SK-N-SH (cell line): ENCODE results near the gene TMPRSS12. TPM values are rescaled to one million over a fixed set of nuclear protein-coding genes. Genes with fewer than 3 reads are reported as not detected.

Experiments used
- CTCF ChIA-PET: fragments of 300-600, 350-600 bp; formaldehyde crosslinking; extraction: SDS; loops from one replicate; lab custom pipeline; 2021; lab: Yijun Ruan, JAX
- POLR2A ChIA-PET: fragments of 350-600 bp; sonication (Branson Sonifier 250); formaldehyde crosslinking; extraction: SDS; loops from one replicate; lab custom pipeline; 2020; ENCODE audit warnings: antibody characterized with exemption, inconsistent platforms; lab: Yijun Ruan, JAX
- DNase-seq: peaks from one replicate; pipeline ENCODE4 v3.0.0; 2012
- H2AFZ ChIP-seq: fragments of 200-600 bp; sonication (generic); 2 replicates; pipeline ENCODE4 v1.8.1; 2016; ENCODE audit warnings: antibody characterized with exemption, mild to moderate bottlenecking, low read depth
- H3F3A ChIP-seq: fragments of 200-600 bp; sonication (generic); replicated peaks from 2 replicates; pipeline ENCODE3; 2016; ENCODE audit warnings: antibody characterized with exemption, mild to moderate bottlenecking; ENCODE audit not compliant: insufficient read depth
- H3K27ac ChIP-seq, 2 experiments: fragments of 200-500 bp in 1 of 2; fragments of 200-600 bp in 1 of 2; sonication (Bioruptor generic) in 1 of 2; sonication (generic), shearing (Covaris generic) in 1 of 2; 2 replicates each; pipeline versions ENCODE4 v1.5.1 to v1.6.1; 2014 to 2016; ENCODE audit warnings: low read depth in 2 of 2, inconsistent platforms in 1 of 2, low read length in 1 of 2, mild to moderate bottlenecking in 1 of 2, mixed read lengths in 1 of 2
- H3K27me3 ChIP-seq: fragments of 200-600 bp; sonication (generic), shearing (Covaris generic); 2 replicates; pipeline ENCODE4 v1.6.1; 2016; ENCODE audit warnings: mixed run types; ENCODE audit not compliant: insufficient read depth
- H3K36me3 ChIP-seq, 2 experiments: fragments of 200-500 bp in 1 of 2; fragments of 200-600 bp in 1 of 2; sonication (Bioruptor generic) in 1 of 2; sonication (generic) in 1 of 2; replicated peaks in 1 of 2; 2 replicates each; pipeline versions ENCODE3 to v1.5.1; 2014 to 2016; ENCODE audit warnings: low read length in 1 of 2, mild to moderate bottlenecking in 1 of 2; ENCODE audit not compliant: insufficient read depth in 2 of 2, control insufficient read depth in 1 of 2
- H3K4me1 ChIP-seq, 2 experiments: fragments of 200-500 bp in 1 of 2; fragments of 200-600 bp in 1 of 2; sonication (Bioruptor generic) in 1 of 2; sonication (generic), shearing (Covaris generic) in 1 of 2; 2 replicates each; pipeline versions ENCODE4 v1.5.1 to v1.6.1; 2014 to 2016; ENCODE audit warnings: low read depth in 1 of 2, low read length in 1 of 2, mixed run types in 1 of 2; ENCODE audit not compliant: insufficient read depth in 2 of 2, control insufficient read depth in 1 of 2
- H3K4me2 ChIP-seq: fragments of 200-600 bp; sonication (generic), shearing (Covaris generic); 2 replicates; pipeline ENCODE4 v1.6.1; 2017; ENCODE audit warnings: mixed run types
- H3K4me3 ChIP-seq, 2 experiments: fragments of 200-500 bp in 1 of 2; fragments of 200-600 bp in 1 of 2; sonication (Bioruptor generic) in 1 of 2; sonication (generic), shearing (Covaris generic) in 1 of 2; 2 replicates each; pipeline versions ENCODE4 v1.5.1 to v1.8.1; 2014 to 2016; ENCODE audit warnings: low read depth in 2 of 2, inconsistent platforms in 1 of 2, low read length in 1 of 2, mild to moderate bottlenecking in 1 of 2, mixed read lengths in 1 of 2, moderate library complexity in 1 of 2
- H3K79me2 ChIP-seq: fragments of 200-600 bp; sonication (generic); 2 replicates; pipeline ENCODE4 v1.8.1; 2017; ENCODE audit warnings: mild to moderate bottlenecking; ENCODE audit not compliant: insufficient read depth
- H3K9ac ChIP-seq: fragments of 200-600 bp; sonication (generic); 2 replicates; pipeline ENCODE4 v1.6.1; 2017; ENCODE audit warnings: mixed run types
- H3K9me2 ChIP-seq: fragments of 200-600 bp; sonication (generic); 2 replicates; pipeline ENCODE4 v1.6.1; 2017; ENCODE audit warnings: mixed run types
- H3K9me3 ChIP-seq: fragments of 200-600 bp; sonication (generic); 2 replicates; pipeline ENCODE4 v1.6.1; 2017; ENCODE audit warnings: mixed run types, mild to moderate bottlenecking, moderate library complexity
- H4K20me1 ChIP-seq: fragments of 200-600 bp; sonication (generic); 2 replicates; pipeline ENCODE4 v1.6.1; 2017; ENCODE audit warnings: mild to moderate bottlenecking, mixed run types; ENCODE audit not compliant: insufficient read depth
- ELF1 ChIP-seq: IDR thresholded peaks from 2 replicates; pipeline ENCODE4 v1.4.0; 2012
- EP300 ChIP-seq, 2 experiments: IDR thresholded peaks; 2 replicates each; pipeline versions ENCODE4 v1.4.0 to v1.6.1; 2012; ENCODE audit warnings: borderline replicate concordance in 1 of 2, low read depth in 1 of 2, low read length in 1 of 2
- EZH2phosphoT487 ChIP-seq: fragments of 200-600 bp; sonication (generic); IDR thresholded peaks from 2 replicates; pipeline ENCODE4 v1.6.1; 2017; ENCODE audit warnings: low read depth, mixed run types, mild to moderate bottlenecking, antibody characterized with exemption, moderate library complexity, borderline replicate concordance
- FOXJ3 ChIP-seq: sonication (generic); formaldehyde crosslinking; IDR thresholded peaks from 2 replicates; pipeline ENCODE4 v1.5.1; 2020; ENCODE audit warnings: mild to moderate bottlenecking, missing genetic modification reagents
- FOXM1 ChIP-seq: IDR thresholded peaks from 2 replicates; pipeline ENCODE4 v1.4.0; 2012; ENCODE audit warnings: low read depth, mild to moderate bottlenecking
- GABPA ChIP-seq: IDR thresholded peaks from 2 replicates; pipeline ENCODE4 v1.4.0; 2012; ENCODE audit warnings: low read depth, mild to moderate bottlenecking
- GATA2 ChIP-seq: sonication (generic); formaldehyde crosslinking; IDR thresholded peaks from 2 replicates; pipeline ENCODE4 v1.5.0; 2020; ENCODE audit warnings: mild to moderate bottlenecking, missing genetic modification reagents
- JUND ChIP-seq: IDR thresholded peaks from 2 replicates; pipeline ENCODE4 v1.4.0; 2012
- POLR2AphosphoS5 ChIP-seq: IDR thresholded peaks from 2 replicates; pipeline ENCODE4 v1.6.1; 2012; ENCODE audit warnings: low read depth, low read length
- RCOR1 ChIP-seq: fragments of 150-350 bp; IDR thresholded peaks from 2 replicates; pipeline ENCODE4 v1.6.1; 2017; ENCODE audit warnings: antibody characterized with exemption, low read length
- RFX5 ChIP-seq: IDR thresholded peaks from 2 replicates; pipeline ENCODE4 v1.6.1; 2012; ENCODE audit warnings: mild to moderate bottlenecking, improper control_type of control experiment, low read length
- SIN3A ChIP-seq: IDR thresholded peaks from 2 replicates; pipeline ENCODE4 v1.6.1; 2012; ENCODE audit warnings: low read depth, mild to moderate bottlenecking, low read length, moderate library complexity, borderline replicate concordance
- SMC3 ChIP-seq: IDR thresholded peaks from 2 replicates; pipeline ENCODE4 v1.6.1; 2012; ENCODE audit warnings: low read depth, low read length, improper control_type of control experiment
- TAF1 ChIP-seq: IDR thresholded peaks from 2 replicates; pipeline ENCODE4 v1.6.1; 2012; ENCODE audit warnings: low read depth, mild to moderate bottlenecking, low read length, moderate library complexity, borderline replicate concordance
- TEAD4 ChIP-seq: IDR thresholded peaks from 2 replicates; pipeline ENCODE4 v1.4.0; 2012; ENCODE audit warnings: mild to moderate bottlenecking, borderline replicate concordance; ENCODE audit not compliant: insufficient read depth
- WGBS: methylation state at CpG from one replicate; pipeline ENCODE4 v1.1.6; 2017; ENCODE audit warnings: low lambda C conversion rate; 5-methylcytosine and 5-hydroxymethylcytosine counted together
- polyA plus RNA-seq, 3 experiments: library from polyadenylated mRNA; depleted of rRNA; stranded (reverse); fragments of >200 nt; gene quantifications; 2 replicates each; pipeline ENCODE4 v1.2.3, GENCODE V29; 2012
- TF ChIP-seq, protein P1 (sequence below): fragments of 150-350 bp; IDR thresholded peaks from 2 replicates; pipeline ENCODE4 v1.6.1; 2017; ENCODE audit warnings: antibody characterized with exemption, low read length, low read depth, borderline replicate concordance
- TF ChIP-seq, protein P2 (sequence below): fragments of 200-600 bp; sonication (generic); IDR thresholded peaks from 2 replicates; pipeline ENCODE4 v1.6.1; 2017; ENCODE audit warnings: antibody characterized with exemption, mild to moderate bottlenecking, moderate library complexity
- TF ChIP-seq, protein P3 (sequence below): IDR thresholded peaks from 2 replicates; pipeline ENCODE4 v1.4.0; 2012; ENCODE audit warnings: low read depth, borderline replicate concordance
- TF ChIP-seq, protein P4 (sequence below): IDR thresholded peaks from 2 replicates; pipeline ENCODE4 v1.6.1; 2012; ENCODE audit warnings: mild to moderate bottlenecking, low read depth, low read length, moderate library complexity

TMPRSS12 gene
- polyA plus RNA-seq, 1 of the 3 experiments (the other 2 are of a cell fraction) = not detected

DNA sequence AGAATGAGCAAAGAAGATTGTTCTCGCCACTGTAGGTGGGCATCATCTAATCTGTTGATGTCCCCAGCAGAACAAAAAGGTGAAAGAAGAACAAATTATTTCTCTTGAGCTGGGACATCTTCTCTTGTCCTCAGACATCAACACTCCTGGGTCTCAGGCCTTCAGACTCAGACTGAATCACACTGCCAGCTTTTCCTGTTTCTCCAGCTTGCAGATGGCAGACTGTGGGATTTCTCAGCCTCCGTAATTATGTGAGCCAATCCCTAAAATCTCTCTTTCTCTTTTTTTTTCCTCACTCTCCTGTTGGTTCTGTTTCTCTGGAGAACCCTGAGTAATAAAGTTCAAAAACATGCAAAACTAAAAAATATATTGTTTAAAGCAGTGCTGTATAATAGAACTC lies 3.7 kb upstream of the TMPRSS12 start (continued):
- TF ChIP-seq, protein P1, sequence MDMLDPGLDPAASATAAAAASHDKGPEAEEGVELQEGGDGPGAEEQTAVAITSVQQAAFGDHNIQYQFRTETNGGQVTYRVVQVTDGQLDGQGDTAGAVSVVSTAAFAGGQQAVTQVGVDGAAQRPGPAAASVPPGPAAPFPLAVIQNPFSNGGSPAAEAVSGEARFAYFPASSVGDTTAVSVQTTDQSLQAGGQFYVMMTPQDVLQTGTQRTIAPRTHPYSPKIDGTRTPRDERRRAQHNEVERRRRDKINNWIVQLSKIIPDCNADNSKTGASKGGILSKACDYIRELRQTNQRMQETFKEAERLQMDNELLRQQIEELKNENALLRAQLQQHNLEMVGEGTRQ = no peak

DNA sequence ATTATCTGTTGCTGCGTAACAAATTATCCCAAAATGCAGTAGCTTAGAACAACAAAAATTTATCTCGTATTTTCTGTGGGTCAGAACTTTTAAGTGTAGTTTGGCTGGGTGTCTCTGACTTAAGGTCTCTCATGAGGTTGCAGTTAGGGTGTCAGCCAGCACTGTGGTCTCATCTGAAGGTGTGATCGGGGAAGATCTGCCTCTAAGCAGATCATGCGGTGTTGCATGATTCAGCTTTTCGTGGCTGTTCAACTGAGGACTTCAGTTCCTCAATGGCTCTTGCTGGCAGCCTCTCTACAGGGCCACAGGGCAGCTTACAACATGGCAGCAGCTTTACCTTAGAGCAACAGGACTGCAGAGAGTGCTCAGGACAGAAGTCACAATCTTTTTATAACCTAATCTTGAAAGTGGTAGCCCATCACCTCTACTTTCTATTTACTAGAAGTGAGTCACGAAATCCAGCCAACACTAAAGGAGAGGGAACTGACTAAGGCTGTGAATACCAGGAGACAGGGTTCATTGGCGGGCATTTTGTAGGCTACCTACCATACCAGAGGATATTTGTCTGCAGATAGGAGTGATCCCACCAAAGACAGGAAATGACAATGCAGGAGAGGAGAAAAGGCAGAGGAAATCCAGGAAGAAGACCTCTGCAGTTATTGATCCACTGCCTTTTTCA lies 1.8 kb upstream of the TMPRSS12 start:
- Histone ChIP-seq H3K36me3 (no peaks in the 10 kb centered on the region), H3K79me2 (no peaks in the 10 kb centered on the region), H2AFZ (no peak overlapping the region), H3K4me1 (no peaks in the 10 kb centered on the region), H3F3A (no peaks in the 10 kb centered on the region), H3K9me3 (no peaks in the 10 kb centered on the region), H4K20me1 (no peaks in the 10 kb centered on the region), H3K4me3 (no peak overlapping the region; a peak in 1 of 4 replicates), H3K27ac (no peak overlapping the region), H3K9me2 (no peaks in the 10 kb centered on the region), H3K4me2 (no peak overlapping the region), H3K27me3 (no peaks in the 10 kb centered on the region), H3K9ac (no peak overlapping the region)
- TF ChIP-seq, protein P2, sequence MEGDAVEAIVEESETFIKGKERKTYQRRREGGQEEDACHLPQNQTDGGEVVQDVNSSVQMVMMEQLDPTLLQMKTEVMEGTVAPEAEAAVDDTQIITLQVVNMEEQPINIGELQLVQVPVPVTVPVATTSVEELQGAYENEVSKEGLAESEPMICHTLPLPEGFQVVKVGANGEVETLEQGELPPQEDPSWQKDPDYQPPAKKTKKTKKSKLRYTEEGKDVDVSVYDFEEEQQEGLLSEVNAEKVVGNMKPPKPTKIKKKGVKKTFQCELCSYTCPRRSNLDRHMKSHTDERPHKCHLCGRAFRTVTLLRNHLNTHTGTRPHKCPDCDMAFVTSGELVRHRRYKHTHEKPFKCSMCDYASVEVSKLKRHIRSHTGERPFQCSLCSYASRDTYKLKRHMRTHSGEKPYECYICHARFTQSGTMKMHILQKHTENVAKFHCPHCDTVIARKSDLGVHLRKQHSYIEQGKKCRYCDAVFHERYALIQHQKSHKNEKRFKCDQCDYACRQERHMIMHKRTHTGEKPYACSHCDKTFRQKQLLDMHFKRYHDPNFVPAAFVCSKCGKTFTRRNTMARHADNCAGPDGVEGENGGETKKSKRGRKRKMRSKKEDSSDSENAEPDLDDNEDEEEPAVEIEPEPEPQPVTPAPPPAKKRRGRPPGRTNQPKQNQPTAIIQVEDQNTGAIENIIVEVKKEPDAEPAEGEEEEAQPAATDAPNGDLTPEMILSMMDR = no peak
- TF ChIP-seq FOXJ3 (CRISPR knock-in tag) (no peak), EP300 (IDR thresholded peaks at IDR 0.05; ENCODE audit: borderline replicate concordance in 1 of 2, low read depth in 1 of 2, low read length in 1 of 2) (no peak), FOXM1 (no peak), SMC3 (no peak), RCOR1 (no peak), GABPA (no peak), SIN3A (no peak), POLR2AphosphoS5 (no peak), GATA2 (CRISPR knock-in tag) (no peak), JUND (no peak), EZH2phosphoT487 (no peak), ELF1 (no peak), RFX5 (no peak), TAF1 (no peak), TEAD4 (no peak)
- TF ChIP-seq, protein P3, sequence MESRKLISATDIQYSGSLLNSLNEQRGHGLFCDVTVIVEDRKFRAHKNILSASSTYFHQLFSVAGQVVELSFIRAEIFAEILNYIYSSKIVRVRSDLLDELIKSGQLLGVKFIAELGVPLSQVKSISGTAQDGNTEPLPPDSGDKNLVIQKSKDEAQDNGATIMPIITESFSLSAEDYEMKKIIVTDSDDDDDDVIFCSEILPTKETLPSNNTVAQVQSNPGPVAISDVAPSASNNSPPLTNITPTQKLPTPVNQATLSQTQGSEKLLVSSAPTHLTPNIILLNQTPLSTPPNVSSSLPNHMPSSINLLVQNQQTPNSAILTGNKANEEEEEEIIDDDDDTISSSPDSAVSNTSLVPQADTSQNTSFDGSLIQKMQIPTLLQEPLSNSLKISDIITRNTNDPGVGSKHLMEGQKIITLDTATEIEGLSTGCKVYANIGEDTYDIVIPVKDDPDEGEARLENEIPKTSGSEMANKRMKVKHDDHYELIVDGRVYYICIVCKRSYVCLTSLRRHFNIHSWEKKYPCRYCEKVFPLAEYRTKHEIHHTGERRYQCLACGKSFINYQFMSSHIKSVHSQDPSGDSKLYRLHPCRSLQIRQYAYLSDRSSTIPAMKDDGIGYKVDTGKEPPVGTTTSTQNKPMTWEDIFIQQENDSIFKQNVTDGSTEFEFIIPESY = no peak
- TF ChIP-seq, protein P4, sequence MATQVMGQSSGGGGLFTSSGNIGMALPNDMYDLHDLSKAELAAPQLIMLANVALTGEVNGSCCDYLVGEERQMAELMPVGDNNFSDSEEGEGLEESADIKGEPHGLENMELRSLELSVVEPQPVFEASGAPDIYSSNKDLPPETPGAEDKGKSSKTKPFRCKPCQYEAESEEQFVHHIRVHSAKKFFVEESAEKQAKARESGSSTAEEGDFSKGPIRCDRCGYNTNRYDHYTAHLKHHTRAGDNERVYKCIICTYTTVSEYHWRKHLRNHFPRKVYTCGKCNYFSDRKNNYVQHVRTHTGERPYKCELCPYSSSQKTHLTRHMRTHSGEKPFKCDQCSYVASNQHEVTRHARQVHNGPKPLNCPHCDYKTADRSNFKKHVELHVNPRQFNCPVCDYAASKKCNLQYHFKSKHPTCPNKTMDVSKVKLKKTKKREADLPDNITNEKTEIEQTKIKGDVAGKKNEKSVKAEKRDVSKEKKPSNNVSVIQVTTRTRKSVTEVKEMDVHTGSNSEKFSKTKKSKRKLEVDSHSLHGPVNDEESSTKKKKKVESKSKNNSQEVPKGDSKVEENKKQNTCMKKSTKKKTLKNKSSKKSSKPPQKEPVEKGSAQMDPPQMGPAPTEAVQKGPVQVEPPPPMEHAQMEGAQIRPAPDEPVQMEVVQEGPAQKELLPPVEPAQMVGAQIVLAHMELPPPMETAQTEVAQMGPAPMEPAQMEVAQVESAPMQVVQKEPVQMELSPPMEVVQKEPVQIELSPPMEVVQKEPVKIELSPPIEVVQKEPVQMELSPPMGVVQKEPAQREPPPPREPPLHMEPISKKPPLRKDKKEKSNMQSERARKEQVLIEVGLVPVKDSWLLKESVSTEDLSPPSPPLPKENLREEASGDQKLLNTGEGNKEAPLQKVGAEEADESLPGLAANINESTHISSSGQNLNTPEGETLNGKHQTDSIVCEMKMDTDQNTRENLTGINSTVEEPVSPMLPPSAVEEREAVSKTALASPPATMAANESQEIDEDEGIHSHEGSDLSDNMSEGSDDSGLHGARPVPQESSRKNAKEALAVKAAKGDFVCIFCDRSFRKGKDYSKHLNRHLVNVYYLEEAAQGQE = no peak
- TF ChIP-seq, protein P1 = no peak
- DNase-seq = no peak
- ChIA-PET POLR2A (no interaction called here), CTCF (interaction anchor here (0.7 to 1.2 kb wide), 2 partner anchors 16 to 146 kb away, joined by 3 to 4 read pairs; no protein-coding TSS in a partner anchor)
- WGBS = 64% methylated on average over 7 of the region's 7 CpGs
